Neural cell (in vitro differentiated cells): ENCODE data around the gene NYAP2.

Experiments used
- EZH2 ChIP-seq: fragments of 200-600, 300-800 bp; shearing (Covaris generic), sonication (generic); IDR thresholded peaks from 2 replicates; pipeline ENCODE4 v1.6.1; 2014; ENCODE audit warnings: antibody characterized with exemption, low read length, borderline replicate concordance, mild to moderate bottlenecking; ENCODE audit not compliant: insufficient read depth, poor library complexity, severe bottlenecking
- RAD21 ChIP-seq: fragments of 450-650 bp; conservative IDR thresholded peaks from 2 replicates; pipeline ENCODE4 v1.6.1; 2014; ENCODE audit warnings: antibody characterized with exemption, mild to moderate bottlenecking, moderate library complexity
- TF ChIP-seq, protein P1 (sequence below): fragments of 450-650 bp; IDR thresholded peaks from 2 replicates; pipeline ENCODE4 v1.5.1; 2014; ENCODE audit warnings: antibody characterized with exemption, mild to moderate bottlenecking, moderate library complexity; ENCODE audit not compliant: poor library complexity, severe bottlenecking

DNA sequence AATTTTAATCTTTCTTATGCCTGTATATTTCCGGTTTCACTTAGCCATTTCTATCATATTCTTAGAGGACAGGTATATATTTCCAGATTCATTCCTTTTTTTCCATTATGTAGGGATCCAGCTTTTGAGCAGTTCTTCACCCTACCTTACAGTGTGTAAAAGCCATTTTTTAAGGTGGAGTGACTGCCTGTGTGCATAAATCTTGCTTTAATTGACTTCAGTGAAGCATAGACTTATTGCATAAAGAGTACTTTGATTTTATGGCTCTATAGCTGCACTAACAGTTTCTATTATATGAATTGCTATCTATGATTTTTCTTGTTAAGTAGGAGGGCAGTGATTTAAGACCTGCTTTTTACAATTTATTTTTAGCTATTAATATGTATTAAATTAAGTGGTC lies 132.6 kb downstream of the NYAP2 start:
- TF ChIP-seq, protein P1, sequence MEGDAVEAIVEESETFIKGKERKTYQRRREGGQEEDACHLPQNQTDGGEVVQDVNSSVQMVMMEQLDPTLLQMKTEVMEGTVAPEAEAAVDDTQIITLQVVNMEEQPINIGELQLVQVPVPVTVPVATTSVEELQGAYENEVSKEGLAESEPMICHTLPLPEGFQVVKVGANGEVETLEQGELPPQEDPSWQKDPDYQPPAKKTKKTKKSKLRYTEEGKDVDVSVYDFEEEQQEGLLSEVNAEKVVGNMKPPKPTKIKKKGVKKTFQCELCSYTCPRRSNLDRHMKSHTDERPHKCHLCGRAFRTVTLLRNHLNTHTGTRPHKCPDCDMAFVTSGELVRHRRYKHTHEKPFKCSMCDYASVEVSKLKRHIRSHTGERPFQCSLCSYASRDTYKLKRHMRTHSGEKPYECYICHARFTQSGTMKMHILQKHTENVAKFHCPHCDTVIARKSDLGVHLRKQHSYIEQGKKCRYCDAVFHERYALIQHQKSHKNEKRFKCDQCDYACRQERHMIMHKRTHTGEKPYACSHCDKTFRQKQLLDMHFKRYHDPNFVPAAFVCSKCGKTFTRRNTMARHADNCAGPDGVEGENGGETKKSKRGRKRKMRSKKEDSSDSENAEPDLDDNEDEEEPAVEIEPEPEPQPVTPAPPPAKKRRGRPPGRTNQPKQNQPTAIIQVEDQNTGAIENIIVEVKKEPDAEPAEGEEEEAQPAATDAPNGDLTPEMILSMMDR = no peak
- TF ChIP-seq EZH2 = no peak
- TF ChIP-seq RAD21 = no peak
